Liver (tissue), 9 donors: Measurements from ENCODE around the gene ARF1. TPM values are rescaled to one million over a fixed set of nuclear protein-coding genes. Genes with fewer than 3 reads are reported as not detected.

Source experiments
- DNase-seq: peaks from one replicate; pipeline ENCODE4 v3.0.0-alpha.2; 2017; ENCODE audit warnings: low spot score
- H3K27ac ChIP-seq, 2 donors: one replicate each; pipeline ENCODE4 v1.7.0; 2013; ENCODE audit warnings: inconsistent platforms in 2 of 2, low read length in 2 of 2, control low read depth in 1 of 2, low read depth in 1 of 2, mild to moderate bottlenecking in 1 of 2
- H3K27me3 ChIP-seq, 4 donors: one replicate each; pipeline versions ENCODE4 v1.6.1 to v1.7.0; 2013; ENCODE audit warnings: low read length in 3 of 4, inconsistent platforms in 1 of 4, mild to moderate bottlenecking in 1 of 4, moderate library complexity in 1 of 4; ENCODE audit not compliant: control insufficient read depth in 4 of 4, insufficient read depth in 4 of 4
- H3K36me3 ChIP-seq, 4 donors: one replicate each; pipeline versions ENCODE4 v1.6.1 to v1.7.0; 2013; ENCODE audit warnings: low read length in 3 of 4, mild to moderate bottlenecking in 3 of 4, low read depth in 1 of 4, moderate library complexity in 1 of 4; ENCODE audit not compliant: control insufficient read depth in 4 of 4, insufficient read depth in 3 of 4
- H3K4me1 ChIP-seq, 4 donors: one replicate each; pipeline versions ENCODE4 v1.6.1 to v1.7.0; 2013; ENCODE audit warnings: low read length in 3 of 4, mild to moderate bottlenecking in 3 of 4, moderate library complexity in 1 of 4; ENCODE audit not compliant: control insufficient read depth in 4 of 4, insufficient read depth in 4 of 4
- H3K4me3 ChIP-seq, 3 donors: one replicate each; pipeline versions ENCODE4 v1.6.1 to v1.7.0; 2013; ENCODE audit warnings: low read length in 3 of 3, control low read depth in 1 of 3, low read depth in 1 of 3, mild to moderate bottlenecking in 1 of 3
- H3K9ac ChIP-seq, 2 donors: one replicate each; pipeline ENCODE4 v1.7.0; 2013; ENCODE audit warnings: low read length in 2 of 2, mild to moderate bottlenecking in 2 of 2, moderate library complexity in 2 of 2, control low read depth in 1 of 2, low read depth in 1 of 2
- H3K9me3 ChIP-seq, 4 donors: one replicate each; pipeline versions ENCODE4 v1.6.1 to v1.7.0; 2013; ENCODE audit warnings: low read length in 3 of 4; ENCODE audit not compliant: control insufficient read depth in 4 of 4
- EGR1 ChIP-seq, 2 donors: IDR thresholded peaks; 2 replicates each; pipeline ENCODE4 v1.6.1; 2016 to 2018; ENCODE audit warnings: antibody characterized with exemption in 2 of 2, low read depth in 2 of 2
- FOXA1 ChIP-seq: IDR thresholded peaks from 2 replicates; pipeline ENCODE4 v1.6.1; 2016; ENCODE audit warnings: antibody characterized with exemption
- FOXA2 ChIP-seq: IDR thresholded peaks from 2 replicates; pipeline ENCODE4 v1.6.1; 2016; ENCODE audit warnings: antibody characterized with exemption
- HNF4A ChIP-seq, 2 donors: conservative IDR thresholded peaks; 2 replicates each; pipeline ENCODE4 v1.6.1; 2016; ENCODE audit warnings: antibody characterized with exemption in 2 of 2, mild to moderate bottlenecking in 2 of 2
- JUND ChIP-seq, 2 donors: IDR thresholded peaks; 2 replicates each; pipeline ENCODE4 v1.6.1; 2016; ENCODE audit warnings: antibody characterized with exemption in 2 of 2
- NR2F2 ChIP-seq: IDR thresholded peaks from 2 replicates; pipeline ENCODE4 v1.6.1; 2016; ENCODE audit warnings: antibody characterized with exemption
- RXRA ChIP-seq, 2 donors: IDR thresholded peaks; 2 replicates each; pipeline ENCODE4 v1.6.1; 2017 to 2018; ENCODE audit warnings: antibody characterized with exemption in 2 of 2, mild to moderate bottlenecking in 1 of 2
- TAF1 ChIP-seq: conservative IDR thresholded peaks from 2 replicates; pipeline ENCODE4 v1.6.1; 2016; ENCODE audit warnings: antibody characterized with exemption, mild to moderate bottlenecking
- YY1 ChIP-seq: IDR thresholded peaks from 2 replicates; pipeline ENCODE4 v1.6.1; 2016; ENCODE audit warnings: antibody characterized with exemption, mild to moderate bottlenecking
- WGBS: extraction: QIAGEN DNeasy Blood & Tissue Kit; methylation state at CpG from one replicate; pipeline ENCODE4 v1.1.7; 2013; 5-methylcytosine and 5-hydroxymethylcytosine counted together
- polyA plus RNA-seq, 2 donors: library from polyadenylated mRNA; stranded (reverse) in 1 of 2; unstranded in 1 of 2; fragments of 200-250 nt in 1 of 2; fragments of >200 nt in 1 of 2; fragmentation: Nextera tagmentation in 1 of 2; extraction: Ambion mirVana in 1 of 2; gene quantifications; one replicate each; pipeline versions ENCODE4 v1.2.1 to v1.2.3, GENCODE V29; 2013 to 2015
- total RNA-seq, 2 donors: library from RNA; depleted of rRNA; stranded (reverse); fragments of >200 nt; gene quantifications; one replicate each; pipeline ENCODE4 v1.2.3, GENCODE V29; 2014
- TF ChIP-seq, protein P1 (sequence below): IDR thresholded peaks from 2 replicates; pipeline ENCODE4 v1.6.1; 2016; ENCODE audit warnings: antibody characterized with exemption, mild to moderate bottlenecking
- TF ChIP-seq, protein P2 (sequence below): fragments of 150-350 bp; IDR thresholded peaks from 2 replicates; pipeline ENCODE4 v1.5.1; 2017; ENCODE audit warnings: improper control_type of control experiment, low read depth, low read length; ENCODE audit not compliant: missing input control
- TF ChIP-seq, protein P3 (sequence below): IDR thresholded peaks from 2 replicates; pipeline ENCODE4 v1.6.1; 2016; ENCODE audit warnings: antibody characterized with exemption
- donor health status: healthy.
- donor health status: healthy.
- donor health status: healthy.
- donor health status: healthy.
- donor health status: healthy.

The ARF1 gene
- total and polyA plus RNA-seq, 4 donors: 151 to 282 (median 213) TPM

DNA sequence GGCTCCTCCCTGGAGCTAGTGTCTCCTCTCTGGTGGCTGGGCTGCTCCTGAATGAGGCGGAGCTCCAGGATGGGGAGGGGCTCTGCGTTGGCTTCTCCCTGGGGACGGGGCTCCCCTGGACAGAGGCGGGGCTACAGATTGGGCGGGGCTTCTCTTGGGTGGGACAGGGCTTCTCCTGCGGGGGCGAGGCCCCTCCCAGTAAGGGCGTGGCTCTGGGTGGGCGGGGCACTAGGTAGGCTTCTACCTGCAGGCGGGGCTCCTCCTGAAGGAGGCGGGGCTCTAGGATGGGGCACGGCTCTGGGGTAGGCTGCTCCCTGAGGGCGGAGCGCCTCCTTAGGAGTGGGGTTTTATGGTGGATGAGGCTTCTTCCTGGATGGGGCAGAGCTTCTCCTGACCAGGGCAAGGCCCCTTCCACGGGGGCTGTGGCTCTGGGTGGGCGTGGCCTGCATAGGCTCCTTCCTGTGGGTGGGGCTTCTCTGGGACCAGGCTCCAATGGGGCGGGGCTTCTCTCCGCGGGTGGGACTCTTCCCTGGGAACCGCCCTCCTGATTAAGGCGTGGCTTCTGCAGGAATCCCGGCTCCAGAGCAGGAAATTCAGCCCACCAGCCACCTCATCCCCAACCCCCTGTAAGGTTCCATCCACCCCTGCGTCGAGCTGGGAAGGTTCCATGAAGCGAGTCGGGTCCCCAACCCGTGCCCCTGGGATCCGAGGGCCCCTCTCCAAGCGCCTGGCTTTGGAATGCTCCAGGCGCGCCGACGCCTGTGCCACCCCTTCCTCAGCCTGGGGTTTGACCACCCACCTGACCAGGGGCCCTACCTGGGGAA lies 22.7 kb upstream of the ARF1 start:
- TF ChIP-seq HNF4A (conservative IDR thresholded peaks at IDR 0.05) (no peak), EGR1 (IDR thresholded peaks at IDR 0.05; ENCODE audit: low read depth in 2 of 2) (peak; percentile 15 to 35), YY1 (no peak)
- Histone ChIP-seq H3K36me3 (no peaks in the 10 kb centered on the region), H3K4me1 (peaks cover 0 to 7% (median 4%) of the 10 kb centered on the region in 4 donors), H3K27ac (no peak overlapping the region), H3K9me3 (peaks cover 0 to 5% (median under 1%) of the 10 kb centered on the region in 4 donors), H3K4me3 (peak overlapping the region in 1 of 3 donors; percentile 15), H3K9ac (no peak overlapping the region), H3K27me3 (peaks cover 0 to 11% (median 6%) of the 10 kb centered on the region in 4 donors)
- peak; percentile 55 for DNase-seq
- WGBS: 5% methylated on average over 33 of the region's 33 CpGs

- no peak overlapping the region for H3K9ac ChIP-seq
- no peak overlapping the region for H3K27ac ChIP-seq
Measured at GRCh38 chr1:228060458-228061190, 21.9 kb upstream of the ARF1 start.

More at GRCh38 chr1:228060458-228061190, 21.9 kb upstream of the ARF1 start:
- H3K4me3 ChIP-seq: peak overlapping the region in 1 of 3 donors; percentile 15
- H3K27me3 ChIP-seq: peaks cover 2 to 13% (median 6%) of the 10 kb centered on the region in 4 donors
- DNase-seq: no peak
- peaks cover 0 to 5% (median under 1%) of the 10 kb centered on the region in 4 donors for H3K9me3 ChIP-seq
- WGBS: 15% methylated on average over 34 of the region's 34 CpGs
- H3K36me3 ChIP-seq: no peaks in the 10 kb centered on the region
- H3K4me1 ChIP-seq: peaks cover 0 to 7% (median 4%) of the 10 kb centered on the region in 4 donors
- no peak for TF ChIP-seq TAF1
- TF ChIP-seq RXRA (IDR thresholded peaks at IDR 0.05): no peak
- TF ChIP-seq JUND (IDR thresholded peaks at IDR 0.05): no peak
- TF ChIP-seq, protein P1, sequence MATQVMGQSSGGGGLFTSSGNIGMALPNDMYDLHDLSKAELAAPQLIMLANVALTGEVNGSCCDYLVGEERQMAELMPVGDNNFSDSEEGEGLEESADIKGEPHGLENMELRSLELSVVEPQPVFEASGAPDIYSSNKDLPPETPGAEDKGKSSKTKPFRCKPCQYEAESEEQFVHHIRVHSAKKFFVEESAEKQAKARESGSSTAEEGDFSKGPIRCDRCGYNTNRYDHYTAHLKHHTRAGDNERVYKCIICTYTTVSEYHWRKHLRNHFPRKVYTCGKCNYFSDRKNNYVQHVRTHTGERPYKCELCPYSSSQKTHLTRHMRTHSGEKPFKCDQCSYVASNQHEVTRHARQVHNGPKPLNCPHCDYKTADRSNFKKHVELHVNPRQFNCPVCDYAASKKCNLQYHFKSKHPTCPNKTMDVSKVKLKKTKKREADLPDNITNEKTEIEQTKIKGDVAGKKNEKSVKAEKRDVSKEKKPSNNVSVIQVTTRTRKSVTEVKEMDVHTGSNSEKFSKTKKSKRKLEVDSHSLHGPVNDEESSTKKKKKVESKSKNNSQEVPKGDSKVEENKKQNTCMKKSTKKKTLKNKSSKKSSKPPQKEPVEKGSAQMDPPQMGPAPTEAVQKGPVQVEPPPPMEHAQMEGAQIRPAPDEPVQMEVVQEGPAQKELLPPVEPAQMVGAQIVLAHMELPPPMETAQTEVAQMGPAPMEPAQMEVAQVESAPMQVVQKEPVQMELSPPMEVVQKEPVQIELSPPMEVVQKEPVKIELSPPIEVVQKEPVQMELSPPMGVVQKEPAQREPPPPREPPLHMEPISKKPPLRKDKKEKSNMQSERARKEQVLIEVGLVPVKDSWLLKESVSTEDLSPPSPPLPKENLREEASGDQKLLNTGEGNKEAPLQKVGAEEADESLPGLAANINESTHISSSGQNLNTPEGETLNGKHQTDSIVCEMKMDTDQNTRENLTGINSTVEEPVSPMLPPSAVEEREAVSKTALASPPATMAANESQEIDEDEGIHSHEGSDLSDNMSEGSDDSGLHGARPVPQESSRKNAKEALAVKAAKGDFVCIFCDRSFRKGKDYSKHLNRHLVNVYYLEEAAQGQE: no peak
- TF ChIP-seq, protein P2, sequence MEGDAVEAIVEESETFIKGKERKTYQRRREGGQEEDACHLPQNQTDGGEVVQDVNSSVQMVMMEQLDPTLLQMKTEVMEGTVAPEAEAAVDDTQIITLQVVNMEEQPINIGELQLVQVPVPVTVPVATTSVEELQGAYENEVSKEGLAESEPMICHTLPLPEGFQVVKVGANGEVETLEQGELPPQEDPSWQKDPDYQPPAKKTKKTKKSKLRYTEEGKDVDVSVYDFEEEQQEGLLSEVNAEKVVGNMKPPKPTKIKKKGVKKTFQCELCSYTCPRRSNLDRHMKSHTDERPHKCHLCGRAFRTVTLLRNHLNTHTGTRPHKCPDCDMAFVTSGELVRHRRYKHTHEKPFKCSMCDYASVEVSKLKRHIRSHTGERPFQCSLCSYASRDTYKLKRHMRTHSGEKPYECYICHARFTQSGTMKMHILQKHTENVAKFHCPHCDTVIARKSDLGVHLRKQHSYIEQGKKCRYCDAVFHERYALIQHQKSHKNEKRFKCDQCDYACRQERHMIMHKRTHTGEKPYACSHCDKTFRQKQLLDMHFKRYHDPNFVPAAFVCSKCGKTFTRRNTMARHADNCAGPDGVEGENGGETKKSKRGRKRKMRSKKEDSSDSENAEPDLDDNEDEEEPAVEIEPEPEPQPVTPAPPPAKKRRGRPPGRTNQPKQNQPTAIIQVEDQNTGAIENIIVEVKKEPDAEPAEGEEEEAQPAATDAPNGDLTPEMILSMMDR: no peak
- no peak for TF ChIP-seq FOXA1
- TF ChIP-seq NR2F2: no peak
- TF ChIP-seq EGR1 (IDR thresholded peaks at IDR 0.05; ENCODE audit: low read depth in 2 of 2): no peak
- TF ChIP-seq FOXA2: no peak
- TF ChIP-seq, protein P3, sequence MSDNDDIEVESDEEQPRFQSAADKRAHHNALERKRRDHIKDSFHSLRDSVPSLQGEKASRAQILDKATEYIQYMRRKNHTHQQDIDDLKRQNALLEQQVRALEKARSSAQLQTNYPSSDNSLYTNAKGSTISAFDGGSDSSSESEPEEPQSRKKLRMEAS: no peak
